ENCODE measurements around the gene AKAP11.

Gene AKAP11

DNA sequence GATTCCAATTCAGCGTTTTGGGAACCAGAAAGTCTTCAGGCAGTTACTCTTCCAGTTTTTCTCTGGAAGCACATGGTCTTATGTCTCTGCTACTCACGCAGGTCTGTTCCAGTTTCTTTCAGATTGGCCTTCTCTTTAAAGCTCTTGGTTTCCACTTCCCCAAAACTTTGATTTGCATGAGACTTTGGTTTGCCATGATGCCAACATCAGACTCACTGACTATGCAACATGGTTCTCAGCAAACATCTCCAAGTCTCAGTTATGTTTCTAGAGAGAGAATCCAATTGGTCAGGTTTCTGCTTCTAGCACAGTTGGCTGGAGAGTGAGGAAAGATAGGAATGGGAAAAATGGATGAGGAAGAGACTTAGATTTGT is 3.1 kb downstream of the AKAP11 start:
- no peak for DNase-seq

DNA sequence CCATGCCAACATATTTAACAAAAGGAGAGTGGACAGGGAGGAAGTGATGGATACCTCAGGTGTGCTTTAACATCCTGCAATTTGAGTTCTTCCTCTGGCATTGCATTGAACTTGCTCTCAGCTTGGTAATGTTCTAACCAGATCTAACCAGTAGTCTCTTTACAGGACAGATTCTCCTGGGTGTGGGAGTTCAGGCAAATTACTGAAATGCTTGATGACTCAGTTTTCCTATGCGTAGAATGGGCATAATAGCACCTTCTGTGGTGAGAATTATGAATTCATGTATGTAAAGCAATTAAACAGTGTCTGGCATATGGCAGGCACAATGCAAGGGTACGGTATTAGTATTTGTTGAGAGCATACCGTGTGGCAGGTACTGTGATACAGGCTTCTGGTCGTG is 3.6 kb downstream of the AKAP11 start:
- DNase-seq, result no peak

DNA sequence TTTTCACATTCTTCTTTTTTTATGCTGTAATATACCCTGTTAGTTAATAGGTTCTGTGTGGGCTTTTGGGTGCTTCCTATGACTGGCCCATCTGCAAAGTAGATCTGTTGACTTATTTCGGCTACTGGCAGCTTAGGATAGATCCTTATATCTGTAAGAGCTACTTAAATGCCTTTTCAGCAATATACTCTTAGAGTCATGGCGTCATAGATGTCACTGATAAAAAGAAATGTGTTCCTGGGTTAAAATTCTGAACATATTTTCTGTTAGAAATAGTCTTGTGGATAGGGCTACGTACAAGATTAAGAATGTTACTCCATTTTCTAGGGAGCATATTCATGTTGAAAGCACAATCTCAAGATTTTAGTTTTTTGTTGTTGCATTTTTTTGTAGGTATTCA is 4.7 kb downstream of the AKAP11 start:
- no peak for DNase-seq

DNA sequence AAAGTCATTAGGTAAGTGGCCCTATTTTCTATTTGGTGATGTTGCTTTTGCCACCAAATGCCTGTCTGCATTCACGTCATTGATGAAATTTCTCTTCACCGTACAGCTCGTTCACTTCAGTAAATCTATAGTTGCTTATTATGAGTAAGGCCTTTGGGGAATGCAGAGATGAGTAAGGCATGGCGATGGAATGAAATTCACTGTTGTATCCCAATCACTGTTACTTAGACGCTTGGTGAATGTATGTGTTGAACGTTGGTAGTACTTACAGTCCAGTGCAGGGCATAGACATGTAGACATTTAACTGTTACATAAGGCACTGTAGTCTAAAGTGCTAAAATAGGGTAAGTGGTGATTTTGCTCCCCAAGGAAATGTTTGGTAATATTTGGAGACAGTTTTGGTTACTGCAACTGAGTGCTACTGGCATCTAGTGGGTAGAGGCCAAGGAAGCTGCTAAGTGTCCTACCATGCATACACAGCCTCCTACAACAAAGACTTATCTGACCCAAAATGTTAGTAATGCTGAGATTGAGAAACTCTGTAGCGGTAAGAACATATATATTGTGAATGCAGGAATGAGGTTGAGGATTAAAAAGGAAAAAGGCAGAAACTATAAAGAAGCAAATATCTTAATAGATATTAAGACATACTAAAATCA is 5.8 kb downstream of the AKAP11 start:
- DNase-seq, result no peak

DNA sequence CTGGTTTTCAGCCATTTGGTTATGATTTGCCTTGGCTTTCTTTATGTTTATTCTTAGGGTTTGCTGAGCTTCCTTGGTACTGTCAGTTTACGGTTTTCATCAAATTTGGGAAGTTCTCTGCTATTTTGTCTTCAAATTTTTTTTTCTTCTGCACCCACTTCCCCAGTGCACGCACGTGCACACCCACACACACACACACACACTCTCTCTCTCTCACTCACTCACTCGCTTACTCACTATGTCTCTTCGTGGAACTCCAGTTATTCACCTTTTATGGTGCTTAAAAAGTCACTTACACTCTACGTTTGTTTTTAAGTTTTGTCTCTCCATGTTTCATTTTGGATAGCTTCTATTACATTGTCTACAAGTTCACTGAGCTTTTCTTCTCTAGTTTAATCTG is 7.1 kb downstream of the AKAP11 start:
- DNase-seq, result no peak

DNA sequence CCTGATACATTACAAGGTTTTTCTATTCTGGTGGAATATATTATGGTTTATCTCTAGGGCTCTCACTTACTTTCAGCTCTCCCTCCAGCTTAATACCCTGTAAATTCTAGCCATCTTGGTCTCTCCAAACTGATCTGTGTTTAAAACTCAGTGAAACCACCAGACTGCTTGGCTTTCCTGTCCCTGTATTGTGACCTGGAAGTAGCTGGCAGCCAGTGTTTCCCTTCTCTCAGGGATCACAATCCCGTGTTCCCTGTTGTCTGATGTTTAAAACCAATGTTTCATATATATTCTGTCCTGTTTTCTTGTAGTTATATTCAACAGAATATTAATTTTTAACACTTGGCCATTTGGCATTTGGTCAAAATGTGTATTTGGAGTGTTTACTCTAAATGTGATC is 8.0 kb downstream of the AKAP11 start:
- DNase-seq, result no peak

DNA sequence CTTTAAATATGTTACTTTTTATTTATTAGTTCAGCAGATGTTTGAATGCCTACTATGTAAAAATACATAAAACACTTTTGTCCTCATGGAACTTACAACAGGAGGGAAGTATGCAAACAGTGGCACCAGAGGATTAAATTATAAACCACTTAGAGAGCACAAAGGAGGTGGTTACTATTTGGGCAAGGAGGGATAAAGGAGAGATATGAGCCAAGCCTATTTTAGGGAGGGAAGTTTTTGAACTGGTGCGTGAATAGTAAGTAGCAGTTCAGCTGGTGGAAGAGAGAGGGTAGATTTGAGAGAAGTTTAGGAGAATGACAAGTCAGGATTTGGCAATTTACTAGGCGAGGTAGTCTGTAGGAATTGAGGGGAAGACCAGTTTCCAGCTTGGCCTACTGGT is 8.6 kb downstream of the AKAP11 start:
- DNase-seq, result no peak

DNA sequence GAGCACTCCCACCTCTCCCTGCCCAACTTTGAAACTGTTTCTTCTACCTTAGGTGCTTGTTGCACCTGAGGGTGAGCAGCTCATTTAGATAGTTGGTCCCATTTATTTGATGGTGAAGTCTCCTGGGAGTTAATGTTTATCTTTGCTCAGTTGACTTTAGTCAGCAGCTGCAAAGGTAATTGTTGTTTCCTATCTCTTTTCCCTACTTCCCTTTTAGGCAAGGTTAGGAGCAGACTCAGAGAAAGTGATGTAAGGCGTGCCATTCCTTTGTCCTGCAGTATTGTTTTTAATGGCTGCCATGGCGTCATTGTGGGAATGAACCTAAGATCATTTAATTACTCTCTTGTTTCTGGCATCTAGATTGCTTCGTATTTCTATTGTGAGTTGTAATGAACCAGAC is 11.6 kb downstream of the AKAP11 start:
- no peak for DNase-seq

DNA sequence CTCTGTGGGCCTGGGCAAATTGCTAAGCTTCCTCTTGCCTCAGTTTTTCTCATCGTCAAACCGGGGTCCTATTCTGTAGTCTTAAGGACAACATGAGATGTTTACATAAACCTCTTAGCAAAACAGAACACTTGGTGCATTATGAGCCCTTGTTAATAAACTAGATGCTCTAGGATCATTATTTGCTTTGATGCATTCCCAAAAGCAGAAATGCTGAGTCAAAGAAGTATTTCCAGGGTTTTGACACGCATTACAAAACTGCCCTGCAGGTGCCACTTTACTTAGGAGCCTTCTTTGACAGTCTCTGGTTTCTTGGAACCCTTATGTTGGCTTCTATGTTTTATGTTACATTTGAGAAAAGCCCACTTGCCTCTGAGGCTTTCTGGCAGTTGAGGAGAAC is 12.1 kb downstream of the AKAP11 start:
- no peak for DNase-seq

DNA sequence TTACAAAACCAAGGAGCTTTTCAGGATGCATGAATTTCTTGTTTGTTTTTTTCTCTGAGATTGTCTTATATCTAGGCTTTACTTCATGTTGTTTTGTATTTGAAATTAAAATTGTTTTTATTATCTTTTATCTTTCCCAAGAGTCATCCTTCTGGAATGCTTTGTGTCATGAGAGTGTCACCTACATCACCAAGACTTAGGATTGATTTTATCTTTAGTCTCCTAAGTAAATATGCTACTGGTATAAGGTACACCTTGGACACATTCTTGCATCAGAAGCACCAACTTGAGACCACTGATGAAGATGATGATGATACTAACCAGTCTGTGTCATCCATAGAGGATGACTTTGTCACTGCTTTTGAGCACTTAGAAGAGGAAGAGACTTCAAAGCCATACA is 26.4 kb downstream of the AKAP11 start:
- DNase-seq, result no peak

DNA sequence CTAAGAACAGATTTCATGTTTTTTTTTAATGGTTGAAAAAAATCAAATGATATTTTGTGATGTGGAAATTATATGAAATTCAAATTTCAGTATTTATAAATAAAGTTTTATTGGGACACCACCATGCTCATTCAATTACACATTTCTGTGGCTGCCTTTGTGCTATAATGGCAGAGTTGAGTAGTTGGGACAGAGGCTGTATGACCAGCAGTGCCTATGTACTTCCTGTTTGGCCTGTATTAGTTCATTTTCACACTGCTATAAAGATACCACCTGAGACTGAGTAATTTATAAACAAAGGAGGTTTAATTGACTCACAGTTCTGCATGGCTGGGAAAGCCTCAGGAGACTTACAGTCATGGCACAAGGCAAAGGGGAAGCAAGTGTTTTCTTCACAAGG is 33.6 kb downstream of the AKAP11 start:
- no peak for DNase-seq

DNA sequence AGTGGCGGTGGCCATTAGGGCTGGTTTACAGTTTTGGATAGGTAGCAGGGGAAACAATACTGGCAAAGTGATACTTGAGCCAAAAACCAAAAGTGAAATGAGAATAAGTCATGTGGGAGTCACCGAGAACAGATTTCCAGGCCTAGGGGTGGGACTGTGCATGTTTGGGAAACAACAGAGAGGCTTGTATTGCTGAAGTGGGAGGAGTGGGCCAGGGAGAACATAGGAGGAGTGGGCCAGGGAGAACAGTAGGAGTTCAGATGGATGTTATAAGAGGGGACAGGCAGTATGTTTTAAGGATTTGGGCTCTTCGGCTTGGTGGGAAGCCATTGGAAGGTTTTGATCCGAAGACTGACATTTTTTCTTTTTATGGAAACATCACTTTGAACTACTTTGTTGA is 35.5 kb downstream of the AKAP11 start:
- DNase-seq, result no peak

DNA sequence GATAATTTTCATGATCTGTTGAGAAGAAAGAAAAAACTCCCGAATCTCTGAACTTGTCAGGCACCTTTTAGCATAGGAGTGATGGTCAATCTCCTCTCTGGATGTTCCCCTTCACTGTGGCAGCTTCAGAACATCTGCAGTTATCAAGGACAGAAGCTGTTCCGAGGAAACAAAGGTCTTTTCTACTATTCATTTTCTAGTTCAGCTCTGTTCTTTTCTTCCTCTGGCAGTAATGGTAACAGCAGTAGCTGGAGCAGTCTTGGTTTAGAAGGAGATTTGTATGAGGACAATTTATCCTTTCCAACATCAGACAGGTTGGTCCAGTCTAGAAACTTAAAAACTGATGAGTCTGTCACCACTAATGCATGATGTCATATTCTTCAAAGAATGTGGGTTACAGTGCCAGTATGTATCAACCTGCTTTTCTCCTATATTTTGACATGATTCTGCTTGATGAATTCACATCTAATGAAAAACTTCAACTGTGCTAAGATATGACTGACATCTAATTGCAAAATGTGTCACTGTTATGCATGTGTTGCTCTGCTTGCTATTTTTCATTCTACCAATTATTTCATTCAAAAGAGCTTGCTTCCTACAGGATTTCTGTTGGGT is 41.0 kb downstream of the AKAP11 start:
- DNase-seq, result no peak

DNA sequence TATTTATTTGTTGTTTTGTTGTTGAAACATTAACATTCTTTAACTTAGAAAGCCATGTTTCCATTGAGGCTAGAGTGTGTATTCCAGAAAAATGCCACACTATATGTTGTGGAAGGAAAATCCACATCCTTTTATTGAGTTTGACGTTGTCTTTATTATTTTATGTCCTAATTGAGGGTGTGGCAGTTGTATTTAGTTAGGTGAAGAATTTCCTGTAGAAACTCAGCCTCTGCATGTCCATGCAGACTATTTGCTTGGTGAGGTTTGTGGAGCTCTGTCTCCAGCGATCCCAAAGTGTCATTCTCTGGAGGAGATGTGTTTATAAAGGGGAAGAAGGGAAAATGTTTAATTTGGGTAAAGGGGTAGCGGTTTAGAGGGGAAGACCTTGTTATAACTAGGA is 46.6 kb downstream of the AKAP11 start:
- no peak for DNase-seq

DNA sequence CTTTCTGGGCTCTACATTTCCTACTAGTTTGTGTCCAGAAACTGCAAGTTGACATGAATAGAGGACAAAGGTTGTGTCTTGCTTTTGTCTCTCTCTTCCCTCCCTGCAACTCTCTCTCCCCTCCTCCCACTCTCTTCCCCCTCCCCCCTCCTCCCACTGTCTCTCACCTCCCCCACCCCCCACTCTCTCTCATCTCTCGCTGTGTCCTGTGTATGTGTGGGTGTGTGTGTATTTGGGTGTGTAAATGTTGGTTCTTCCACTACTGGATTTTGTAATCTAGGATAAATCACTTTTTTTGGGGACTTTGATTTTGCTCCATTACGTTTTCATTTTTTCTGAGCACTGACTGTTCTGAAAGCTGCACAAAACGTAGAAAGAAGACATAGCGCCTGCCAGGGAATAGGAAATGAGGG is 48.4 kb downstream of the AKAP11 start:
- DNase-seq, result no peak

DNA sequence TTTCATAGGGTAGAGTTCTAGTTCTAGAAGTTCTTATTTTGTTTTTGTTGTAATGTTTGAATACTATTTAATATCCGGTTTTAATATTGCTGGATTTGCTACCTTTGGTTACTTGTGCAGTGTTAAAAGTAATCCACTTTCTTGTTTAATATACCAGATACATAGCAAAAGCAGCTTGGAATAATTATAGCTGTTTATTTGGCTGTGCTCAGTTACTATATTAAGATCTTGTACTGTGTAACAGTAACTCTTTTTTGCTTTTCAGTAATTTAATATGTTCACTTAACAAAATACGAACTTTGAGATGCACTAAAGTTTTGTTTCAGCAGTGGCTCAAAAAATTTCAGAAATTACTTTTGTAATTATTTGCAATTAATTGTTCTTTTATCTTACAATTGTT is 50.9 kb downstream of the AKAP11 start:
- DNase-seq, result no peak

DNA sequence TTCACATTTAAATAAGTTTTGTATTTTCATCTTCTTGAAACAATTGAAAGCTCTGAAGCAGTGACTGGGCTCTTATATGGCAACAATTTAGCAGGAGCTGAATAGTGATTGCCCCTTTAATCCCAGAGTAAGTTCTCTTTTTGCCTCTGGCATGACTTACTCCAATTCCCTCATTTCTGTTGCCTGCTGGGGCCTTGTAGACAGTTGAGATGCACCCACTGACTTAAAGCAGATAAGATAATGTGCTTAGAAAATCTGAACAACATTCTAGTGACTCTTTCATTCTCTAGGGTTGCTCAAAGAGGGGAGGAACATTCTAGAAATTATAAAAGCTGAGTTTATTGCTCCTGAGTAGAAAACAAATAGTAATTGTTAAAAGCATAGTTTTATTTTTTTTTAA is 52.8 kb downstream of the AKAP11 start:
- no peak for DNase-seq

DNA sequence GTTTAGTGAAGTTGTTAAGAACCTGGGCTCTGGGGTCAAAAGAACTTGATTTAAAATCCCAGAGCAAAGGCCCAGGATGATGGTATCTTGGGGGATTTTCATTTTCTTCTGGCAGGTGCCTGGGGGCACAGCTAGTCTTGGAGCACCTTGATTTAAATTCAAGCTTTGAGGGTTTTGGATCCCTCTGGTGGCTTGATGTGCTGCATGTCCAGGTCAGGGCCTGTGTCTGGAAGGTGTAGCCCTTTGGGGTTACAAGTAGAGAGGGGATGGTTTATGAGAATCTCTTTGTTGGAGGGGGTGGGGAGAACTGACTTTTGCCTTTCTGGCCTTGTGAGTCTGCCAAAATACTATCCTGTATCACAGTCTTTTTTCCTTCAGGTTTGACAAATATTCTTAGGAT is 55.8 kb downstream of the AKAP11 start:
- DNase-seq, result no peak

DNA sequence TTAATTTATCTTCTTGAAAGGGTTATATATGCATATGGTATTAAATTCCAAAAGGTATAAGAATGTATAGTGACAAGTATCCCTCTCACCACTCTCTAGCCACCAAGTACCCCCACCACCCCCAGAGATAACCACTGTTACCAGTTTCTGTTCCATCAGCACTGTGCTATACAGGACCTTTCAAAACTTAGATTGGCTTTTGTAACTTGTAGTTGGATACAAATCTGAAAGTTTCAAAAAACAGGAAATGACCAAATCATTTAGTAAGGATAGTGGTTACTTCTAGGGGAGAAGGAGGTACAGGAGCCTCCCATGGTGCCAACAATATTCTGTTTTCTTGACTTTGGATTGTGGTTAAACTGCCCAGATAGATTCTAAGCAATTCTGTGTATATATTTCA is 56.7 kb downstream of the AKAP11 start:
- no peak for DNase-seq

DNA sequence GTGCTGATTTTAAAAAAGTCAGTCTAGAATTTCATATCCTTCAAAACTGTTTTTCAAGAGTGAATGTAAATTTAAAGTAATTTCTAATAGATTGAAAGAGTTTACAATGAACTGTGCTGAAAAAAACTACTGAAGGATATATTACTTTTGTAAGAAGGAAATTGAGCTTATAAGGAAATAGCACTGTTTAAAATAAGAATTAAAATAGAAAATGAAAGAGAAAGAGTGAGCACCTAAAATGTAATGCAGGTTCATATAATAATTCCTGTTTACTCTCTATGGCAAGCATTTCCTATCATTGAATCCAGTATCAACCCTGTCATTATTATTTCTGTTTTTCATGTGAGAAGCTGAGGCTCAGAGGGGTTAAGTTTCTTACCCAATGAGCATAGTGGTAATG is 57.3 kb downstream of the AKAP11 start:
- no peak for DNase-seq

DNA sequence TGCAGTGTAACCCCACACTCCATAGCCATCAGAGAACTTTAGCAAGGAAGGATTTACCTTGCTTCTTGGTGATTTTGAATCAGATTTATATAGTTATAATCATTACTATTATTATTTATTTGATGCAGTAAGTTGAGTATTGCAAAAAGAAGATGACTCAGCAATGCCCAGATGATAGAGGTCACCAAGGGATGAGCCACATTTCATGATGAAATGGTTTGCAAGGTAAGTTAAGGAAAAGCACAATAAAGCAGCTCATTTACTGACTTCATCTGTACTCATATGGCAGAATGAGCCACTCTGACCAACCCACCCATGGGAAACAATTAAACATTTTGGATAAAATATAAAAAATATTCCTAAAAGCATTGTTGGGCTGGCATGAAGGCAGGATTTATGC is 59.1 kb downstream of the AKAP11 start:
- no peak for DNase-seq

DNA sequence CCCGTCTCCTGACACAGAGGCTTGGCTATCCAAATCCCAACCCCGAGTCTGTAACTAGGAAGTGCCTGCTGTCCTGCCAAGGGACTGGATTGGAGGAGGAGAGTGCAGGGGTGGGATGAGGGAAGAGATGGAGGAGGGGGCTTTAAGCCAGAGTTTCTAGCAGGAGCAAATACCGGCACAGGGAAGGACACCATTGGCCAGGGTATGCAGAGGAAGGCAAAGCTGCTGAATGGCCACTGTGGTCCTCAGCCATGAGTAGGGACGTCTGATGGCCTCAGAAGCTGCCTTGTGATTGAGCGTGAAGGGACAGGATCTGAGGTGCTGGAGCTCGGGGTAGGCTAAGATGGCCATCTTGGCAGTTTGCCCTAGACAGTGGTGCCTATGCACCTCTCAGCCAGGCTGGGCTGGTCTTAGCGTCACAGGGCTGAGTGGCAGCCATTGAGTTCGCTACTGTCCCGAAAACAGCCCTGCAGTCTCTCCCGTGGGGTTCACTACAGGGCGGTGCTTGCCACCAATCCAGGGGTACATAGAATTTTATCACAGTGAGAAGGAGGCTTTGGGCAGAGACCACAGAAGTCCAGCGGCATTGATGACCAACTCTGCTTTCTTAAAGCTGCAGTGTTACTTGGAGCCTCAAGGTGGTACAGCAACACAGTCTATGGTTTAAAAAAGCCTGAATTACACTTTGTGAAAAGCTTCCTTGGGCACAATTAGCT is 61.8 kb downstream of the AKAP11 start:
- DNase-seq, result peak; percentile 10

DNA sequence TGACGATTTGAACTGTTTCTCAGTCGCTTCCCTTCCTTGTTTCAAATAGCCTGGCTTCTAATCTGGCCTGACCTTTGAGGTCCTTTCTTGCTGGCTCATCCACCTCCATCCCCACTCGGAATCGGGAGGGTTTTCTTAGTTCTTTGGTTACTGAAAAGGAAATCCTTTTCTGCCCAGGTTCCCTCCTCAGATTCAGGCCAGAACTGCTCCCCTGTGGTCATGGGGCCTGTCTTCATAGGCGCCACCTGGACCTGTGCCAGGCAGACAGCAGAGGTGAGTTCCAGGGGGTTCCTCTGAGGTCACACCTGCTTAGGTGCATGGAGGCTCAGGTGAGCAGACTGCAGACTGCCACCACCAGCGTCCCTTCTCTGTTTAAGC is 62.4 kb downstream of the AKAP11 start:
- DNase-seq, result no peak

DNA sequence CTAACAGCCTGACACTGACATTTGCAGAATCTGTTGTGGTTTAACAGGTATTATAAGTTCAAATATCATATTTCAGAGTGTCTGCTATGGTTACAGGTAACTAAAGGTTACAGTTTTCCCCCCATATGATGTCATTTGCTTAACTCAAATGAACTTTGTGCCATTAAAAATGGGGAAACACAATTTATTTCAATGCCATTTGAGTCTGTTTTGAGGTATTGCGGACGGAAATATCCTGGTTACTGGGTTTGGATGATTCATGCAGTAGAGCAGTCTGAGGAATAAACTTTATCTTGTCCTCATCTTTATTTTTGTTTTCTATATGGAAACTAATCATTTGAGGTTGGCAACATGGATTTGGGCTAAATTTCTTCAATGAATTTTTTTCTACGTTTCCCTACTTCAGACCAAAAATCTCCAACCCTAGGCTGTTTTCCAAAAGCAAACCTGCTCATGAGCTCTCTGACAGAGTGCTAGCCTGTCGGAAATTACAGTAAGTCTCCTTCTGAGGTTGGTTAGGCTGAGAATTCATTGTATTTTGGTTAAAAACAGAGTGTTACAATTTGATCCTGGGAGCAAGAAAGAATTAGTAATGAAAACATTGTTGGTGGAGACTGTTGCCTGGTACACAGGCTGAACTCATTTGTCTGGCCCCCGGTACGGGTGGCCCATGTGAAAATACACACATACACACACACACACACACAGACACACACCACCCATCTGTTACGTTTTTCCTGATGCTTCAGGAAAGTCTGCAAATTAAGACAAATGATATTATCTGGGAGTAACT is 66.1 kb downstream of the AKAP11 start:
- DNase-seq, result no peak

Data from central memory CD4-positive, alpha-beta T cell (primary cell).